Measurements from ENCODE around the gene UST.

DNA sequence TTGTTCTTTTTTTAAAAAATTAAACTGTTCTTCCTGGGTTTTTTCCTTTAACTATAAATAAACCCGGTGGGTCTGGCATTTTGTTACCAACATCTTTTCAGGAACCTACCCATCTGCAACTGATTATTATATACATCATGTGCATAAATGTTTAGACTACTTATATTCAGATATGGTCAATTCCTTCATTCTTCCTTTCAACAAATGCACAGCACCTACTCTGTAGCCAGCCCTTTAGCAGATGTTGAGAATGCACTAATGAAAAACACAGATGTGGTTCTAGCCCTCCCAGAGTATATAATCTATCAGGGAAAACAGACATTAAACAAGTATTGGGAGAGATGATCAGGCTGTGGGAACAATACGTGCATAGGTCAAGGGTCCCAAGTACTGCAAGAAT is 237.1 kb downstream of the UST start:
- no peak for TF ChIP-seq POLR2A (IDR thresholded peaks at IDR 0.05; ENCODE audit: low read length)
- no peak for TF ChIP-seq GATA1 (IDR thresholded peaks at IDR 0.05; ENCODE audit: low read depth, low read length)

Measured in erythroblast (primary cell).